H54 (cell line): ENCODE results near the gene PEX6.

Experiments
- DNase-seq: peaks from one replicate; pipeline ENCODE4 v3.0.0; 2011; ENCODE audit warnings: low spot score, mixed read lengths; ENCODE audit not compliant: insufficient read length
- FAIRE-seq: peaks from 3 replicates; lab custom pipeline; 2011; peaks lifted over from hg19 to GRCh38; lab: Jason Lieb, UNC
- POLR2A ChIP-seq: IDR thresholded peaks from 2 replicates; pipeline ENCODE4 v1.6.1; 2011; ENCODE audit warnings: low read depth, mild to moderate bottlenecking, low read length

Gene PEX6

DNA sequence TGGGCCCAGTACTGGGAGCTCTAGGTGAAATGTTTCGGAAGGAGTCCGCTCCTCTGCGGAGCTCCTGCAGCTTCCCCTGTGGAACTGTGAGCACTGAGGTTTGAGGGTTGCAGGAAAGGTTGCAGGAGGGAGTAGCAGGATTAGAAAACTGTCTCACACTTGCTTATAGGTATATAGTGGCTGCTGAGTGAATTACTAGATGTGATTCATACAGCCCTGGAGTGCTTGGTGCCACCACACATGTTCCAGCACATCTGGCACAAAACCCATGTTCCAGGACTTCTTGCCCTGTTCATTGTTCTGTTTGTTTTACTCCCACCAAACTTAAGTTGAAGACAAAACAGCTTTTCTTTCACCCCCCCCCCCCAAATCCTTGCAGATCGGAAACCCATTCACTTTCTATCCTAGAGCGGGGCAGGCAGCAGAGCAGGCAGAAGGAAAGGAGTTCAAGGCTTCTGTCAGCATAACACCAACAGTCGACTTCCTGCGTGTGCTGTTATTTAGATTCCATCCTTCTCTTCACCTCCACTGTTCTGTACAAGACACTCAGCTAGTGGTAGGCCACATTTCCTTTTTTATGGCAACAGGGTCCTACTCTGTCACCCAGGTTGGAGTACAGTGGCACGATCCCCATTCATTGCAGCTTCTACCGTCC lies 669 bp upstream of the PEX6 start:
- FAIRE-seq (no peak), DNase-seq (peak; percentile 67)
- no peak for TF ChIP-seq POLR2A

DNA sequence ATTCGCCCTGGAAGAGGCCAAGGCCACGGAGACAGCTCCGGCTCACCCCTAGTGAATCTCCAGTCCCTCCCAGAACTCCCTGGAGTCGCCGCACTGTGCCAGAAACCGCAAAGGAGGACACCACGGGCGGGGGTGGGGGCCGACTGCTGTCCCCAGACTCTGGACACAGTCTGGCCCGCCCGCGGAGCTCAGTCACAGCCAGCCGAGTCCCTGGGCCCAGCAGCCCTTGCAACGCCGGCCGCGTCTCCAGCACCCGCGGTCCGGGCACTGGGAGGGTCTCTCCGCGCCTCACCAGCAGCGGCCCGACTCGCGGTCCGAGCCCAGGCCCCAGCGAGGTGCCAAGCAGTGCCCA lies 518 bp downstream of the PEX6 start:
- FAIRE-seq = no peak
- TF ChIP-seq POLR2A = peak; percentile 15; the same call in 1 of the 2 replicates
- no peak for DNase-seq

DNA sequence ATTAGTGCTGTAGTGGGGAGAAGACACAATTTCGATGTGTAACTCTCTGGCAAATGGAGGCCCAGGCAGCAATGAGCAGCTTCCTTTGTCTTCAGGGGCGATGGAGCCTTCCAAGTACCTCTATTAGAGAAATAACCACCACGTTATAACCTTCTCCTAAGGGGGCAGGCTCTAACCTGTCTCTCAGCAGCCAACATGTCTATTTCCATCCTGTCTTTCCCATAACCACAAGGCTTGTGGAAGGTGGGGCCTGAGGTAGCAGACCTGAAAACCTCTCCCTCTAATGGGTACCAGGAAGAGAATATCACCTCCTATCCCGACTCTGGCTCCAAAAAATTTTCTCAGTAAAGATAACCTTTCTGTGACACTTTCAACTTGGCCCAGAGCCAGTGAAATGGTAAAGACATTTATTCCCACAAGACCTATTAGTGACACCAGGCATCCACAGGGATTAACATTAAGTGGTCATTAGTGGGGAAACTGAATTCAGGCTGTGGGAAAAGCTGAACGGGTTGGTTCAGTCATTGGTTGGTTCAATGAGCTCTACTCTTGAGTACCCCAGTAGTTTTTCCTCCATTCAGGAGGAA lies 4.0 kb downstream of the PEX6 start:
- no peak for TF ChIP-seq POLR2A
- no peak for DNase-seq
- FAIRE-seq = no peak

DNA sequence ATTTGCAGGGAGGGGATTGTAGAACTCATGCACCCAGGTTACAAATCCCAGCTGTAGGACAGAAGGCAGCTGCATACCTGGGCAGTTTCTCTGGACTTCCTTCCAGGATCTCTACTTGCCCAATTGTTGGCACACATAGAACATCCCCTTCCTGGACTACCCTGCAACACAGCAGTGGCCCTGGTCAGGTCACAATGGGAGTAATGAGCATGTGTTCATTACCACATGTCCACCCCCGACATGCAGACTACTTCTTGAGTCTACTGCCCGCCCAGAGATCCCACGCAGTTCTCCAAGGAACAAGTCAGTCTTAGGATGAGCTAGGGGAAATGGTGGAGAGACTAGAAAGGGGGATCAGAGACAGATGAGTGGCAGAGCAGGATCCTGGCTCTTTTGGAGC lies 5.1 kb downstream of the PEX6 start:
- DNase-seq = no peak
- no peak for FAIRE-seq
- TF ChIP-seq POLR2A = no peak

DNA sequence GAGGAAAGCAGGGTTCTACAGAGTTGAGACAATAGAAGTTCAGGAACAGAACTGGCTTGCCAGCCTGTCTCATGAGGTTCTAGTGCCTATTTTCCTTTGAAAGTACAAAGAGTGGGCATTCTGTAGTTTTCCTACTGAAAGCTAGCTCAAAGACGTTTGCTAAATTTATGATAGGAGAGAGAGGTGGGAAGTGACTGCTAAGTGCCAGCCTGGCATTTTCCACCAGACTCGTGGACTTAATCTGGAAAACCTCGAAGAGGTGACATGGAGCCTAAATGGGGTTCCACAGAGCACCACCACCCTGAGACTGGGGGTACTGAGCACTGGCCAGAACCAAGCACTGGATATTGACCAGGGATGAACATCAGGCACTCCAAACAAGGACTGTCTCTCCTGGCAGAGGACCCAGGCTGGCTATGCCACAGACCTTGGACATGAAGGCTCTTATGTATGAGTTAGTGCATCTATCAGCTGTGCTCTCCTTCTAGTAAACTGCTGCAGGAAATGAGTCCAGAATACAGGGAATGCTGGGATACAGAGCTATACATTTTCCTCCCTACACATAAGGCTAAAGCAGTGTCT lies 7.1 kb downstream of the PEX6 start:
- DNase-seq = no peak
- no peak for FAIRE-seq
- no peak for TF ChIP-seq POLR2A

DNA sequence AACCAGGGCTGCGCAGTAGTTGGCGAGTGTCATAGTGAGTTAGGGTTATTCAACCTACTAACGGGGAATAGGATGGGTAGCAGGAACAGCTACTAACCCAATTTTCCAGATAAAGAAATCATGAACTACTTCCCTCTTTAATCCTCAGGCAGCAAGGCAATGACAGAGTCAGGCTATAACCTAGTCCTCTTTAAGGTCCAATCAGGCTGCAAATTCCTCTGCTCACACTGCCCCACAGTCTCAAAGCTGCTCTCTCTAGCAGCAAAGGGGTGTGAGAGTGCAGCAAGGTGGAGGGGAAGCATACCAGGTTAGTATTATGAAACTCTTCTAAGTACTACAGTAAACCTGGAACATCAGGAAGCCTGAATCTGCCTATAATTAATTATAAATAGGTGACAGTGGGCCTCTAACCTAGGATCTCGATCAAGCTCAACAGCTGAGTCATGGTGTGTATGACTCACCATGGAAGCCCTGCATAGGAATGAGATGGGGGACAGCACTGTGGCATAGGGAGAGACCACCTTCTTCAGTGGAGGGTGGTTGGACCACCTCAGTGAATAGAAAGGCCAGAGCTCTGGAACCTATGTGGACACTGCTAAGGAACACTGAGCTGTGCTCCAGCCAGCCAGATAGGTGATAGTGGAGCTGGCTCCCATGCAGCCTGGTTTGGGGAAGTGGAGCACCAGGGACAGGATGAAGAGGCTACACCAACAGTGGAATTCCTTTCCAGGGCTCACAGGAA lies 7.9 kb downstream of the PEX6 start:
- FAIRE-seq = no peak
- 0 out of 2 replicates have a peak, but pooled peaks have one; percentile 14 for TF ChIP-seq POLR2A
- no peak for DNase-seq

DNA sequence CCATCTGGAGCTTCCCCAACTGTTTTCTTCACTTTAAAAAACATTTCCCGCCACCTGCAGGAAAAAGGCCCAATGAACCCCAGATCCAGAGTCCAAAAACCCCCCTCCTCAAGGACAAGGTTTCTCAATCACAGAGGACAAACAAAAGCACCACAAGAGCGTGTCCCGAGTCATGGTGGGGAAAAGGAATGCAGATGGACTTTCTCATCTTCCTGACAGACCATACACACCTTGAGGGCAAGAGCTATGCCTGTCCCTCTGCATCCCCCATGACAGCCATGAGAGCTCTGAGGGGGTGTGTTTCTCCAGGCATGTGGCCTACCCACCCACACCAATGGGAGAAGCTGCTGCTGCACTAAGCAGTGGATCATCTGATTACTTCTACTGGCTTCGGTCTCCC lies 9.0 kb downstream of the PEX6 start:
- DNase-seq (no peak), FAIRE-seq (no peak)
- no peak for TF ChIP-seq POLR2A

DNA sequence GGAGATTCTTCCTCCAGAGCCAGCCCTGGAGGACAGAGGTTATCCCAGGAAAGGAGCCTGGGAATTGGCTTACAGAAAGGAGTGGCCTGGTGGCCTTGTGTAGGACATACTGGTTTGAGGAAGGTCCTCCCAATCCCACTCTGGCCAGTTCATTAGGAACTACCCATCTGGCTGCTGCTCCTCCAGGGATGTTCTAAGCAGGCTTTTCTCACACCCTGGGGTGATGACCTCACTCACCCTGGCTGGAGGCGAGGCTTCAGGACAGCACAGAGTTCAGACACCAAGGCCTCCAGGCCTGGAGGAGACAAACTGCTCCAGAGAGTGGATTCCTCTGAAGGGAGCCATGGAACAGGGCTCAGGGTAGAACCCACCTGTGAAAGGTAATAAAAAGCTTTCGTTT lies 9.6 kb downstream of the PEX6 start:
- DNase-seq (no peak), FAIRE-seq (no peak)
- TF ChIP-seq POLR2A = no peak

DNA sequence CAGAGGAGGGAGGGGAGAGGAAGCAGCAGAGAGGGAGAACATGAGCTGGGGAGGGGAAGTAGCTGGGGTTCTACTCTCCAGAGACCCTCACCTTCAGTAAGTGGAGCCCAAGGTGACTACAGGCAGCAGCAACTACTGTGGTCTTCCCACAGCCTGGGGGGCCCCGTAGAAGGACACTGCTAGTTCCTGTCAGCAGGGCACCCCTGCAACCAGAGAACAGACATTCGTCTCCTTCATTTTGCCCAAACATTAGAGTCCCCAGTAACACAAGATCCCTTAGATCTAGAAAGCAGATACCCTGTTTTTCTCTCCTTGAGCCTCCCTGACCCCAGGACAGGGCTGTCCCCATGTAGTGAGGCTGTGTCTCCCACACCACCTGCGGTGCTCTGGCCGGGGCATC lies 10.2 kb downstream of the PEX6 start:
- DNase-seq = no peak
- FAIRE-seq = no peak
- no peak for TF ChIP-seq POLR2A

DNA sequence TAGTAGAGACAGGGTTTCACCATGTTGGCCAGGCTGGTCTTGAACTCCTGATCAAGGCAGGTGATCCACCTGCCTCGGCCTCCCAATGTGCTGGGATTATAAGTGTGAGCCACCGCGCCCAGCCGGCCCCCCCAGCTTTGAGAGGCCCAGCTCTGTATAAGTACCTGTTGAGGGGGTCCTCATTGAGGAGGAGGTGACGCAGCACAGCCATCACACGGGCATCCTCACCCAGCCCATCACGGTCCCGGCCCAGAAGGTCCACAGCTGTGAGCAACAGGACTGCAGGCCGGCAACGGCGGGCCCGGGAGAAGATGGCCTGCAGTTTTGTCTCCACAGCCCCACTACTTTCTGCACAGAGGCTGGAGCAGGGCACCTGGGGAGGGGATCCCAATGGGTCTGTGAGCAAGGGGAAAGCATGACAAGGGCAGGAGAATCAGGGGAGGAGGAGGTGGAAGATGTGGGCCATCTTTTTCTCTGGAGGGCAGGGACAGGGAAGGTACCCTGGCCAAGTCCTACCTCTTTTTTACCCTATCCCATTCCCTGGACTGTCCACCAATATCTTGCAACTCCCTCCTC lies 10.8 kb downstream of the PEX6 start:
- FAIRE-seq = no peak
- TF ChIP-seq POLR2A = no peak

DNA sequence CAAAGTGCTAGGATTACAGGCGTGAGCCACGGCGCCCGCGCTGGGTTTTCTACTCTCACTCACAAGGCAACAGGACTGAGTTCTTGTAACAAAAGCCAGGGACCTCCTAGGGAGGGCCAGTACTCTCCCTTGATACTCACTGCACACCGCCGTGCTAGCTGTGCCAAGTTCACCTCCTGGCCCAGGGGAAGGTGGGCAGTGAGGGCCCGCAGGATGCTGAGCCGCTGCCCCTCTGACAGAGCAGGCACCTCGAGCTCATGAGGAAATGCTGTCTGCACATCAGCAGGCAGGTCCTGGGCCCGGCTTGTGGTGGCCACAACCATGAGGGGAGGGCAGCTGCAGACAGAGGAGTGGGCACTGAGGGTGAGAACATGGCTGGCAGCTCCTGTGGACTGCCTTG lies 11.8 kb downstream of the PEX6 start:
- FAIRE-seq = no peak
- no peak for TF ChIP-seq POLR2A
- no peak for DNase-seq

More for the DNA sequence above, 10.8 kb downstream of the PEX6 start:
- no peak for DNase-seq

DNA sequence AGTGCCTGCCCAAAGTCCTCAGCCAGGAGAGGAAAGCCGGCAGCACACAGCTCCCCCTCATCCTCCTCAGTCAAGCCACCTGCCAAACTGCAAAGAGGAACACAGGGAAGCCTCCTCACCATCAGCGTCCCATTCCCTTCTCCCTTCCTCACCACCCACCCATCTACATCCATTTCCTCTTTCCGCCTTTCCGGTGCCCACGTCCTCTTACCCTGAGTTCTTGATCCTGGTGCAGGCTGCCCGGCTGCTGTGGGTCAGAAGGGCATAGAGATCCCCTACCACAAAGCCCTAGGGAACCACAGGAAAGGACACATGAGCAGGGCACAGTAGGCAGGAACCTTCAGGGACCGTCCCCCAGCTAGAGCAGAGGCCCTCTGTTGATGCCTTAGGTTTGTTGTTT lies 12.4 kb downstream of the PEX6 start:
- FAIRE-seq (no peak), DNase-seq (no peak)
- TF ChIP-seq POLR2A = no peak

DNA sequence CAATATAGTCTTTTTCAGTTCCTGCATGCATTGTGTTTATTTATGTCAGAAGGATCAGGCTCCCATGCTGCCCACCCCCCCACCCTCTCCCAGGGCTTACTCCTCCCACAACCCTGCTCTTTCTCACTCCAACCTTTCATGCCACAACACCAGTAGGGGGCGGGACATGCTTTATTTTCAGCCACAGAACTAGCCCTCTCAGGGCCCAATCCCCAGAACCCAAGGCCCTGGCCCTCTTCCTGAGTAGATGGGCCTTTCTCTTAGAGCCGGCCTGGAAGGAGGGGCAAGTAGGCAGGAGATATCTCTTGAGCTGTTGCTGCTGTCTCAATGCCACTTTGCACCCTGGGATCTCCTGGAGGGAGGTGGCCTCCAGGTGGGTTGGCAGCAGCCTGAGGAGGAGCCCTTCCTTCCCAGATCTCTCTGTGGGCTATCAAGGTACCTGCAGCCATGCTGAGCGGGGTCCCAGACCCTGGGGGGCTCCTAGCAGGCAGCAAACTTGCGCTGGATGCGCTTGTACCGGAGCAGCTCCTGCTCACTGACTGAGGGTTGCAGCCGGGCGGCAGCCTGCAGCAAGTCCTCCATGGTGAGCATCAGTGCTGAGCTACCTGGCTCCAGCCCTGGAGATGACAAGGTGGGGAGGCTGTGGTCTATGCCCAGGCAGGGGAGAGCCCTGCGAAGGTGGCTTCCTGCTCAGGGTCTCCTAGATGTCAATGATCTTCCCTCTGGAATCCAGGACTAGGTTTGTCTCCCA lies 15.0 kb downstream of the PEX6 start:
- no peak for FAIRE-seq
- DNase-seq = peak; percentile 58
- TF ChIP-seq POLR2A = no peak

DNA sequence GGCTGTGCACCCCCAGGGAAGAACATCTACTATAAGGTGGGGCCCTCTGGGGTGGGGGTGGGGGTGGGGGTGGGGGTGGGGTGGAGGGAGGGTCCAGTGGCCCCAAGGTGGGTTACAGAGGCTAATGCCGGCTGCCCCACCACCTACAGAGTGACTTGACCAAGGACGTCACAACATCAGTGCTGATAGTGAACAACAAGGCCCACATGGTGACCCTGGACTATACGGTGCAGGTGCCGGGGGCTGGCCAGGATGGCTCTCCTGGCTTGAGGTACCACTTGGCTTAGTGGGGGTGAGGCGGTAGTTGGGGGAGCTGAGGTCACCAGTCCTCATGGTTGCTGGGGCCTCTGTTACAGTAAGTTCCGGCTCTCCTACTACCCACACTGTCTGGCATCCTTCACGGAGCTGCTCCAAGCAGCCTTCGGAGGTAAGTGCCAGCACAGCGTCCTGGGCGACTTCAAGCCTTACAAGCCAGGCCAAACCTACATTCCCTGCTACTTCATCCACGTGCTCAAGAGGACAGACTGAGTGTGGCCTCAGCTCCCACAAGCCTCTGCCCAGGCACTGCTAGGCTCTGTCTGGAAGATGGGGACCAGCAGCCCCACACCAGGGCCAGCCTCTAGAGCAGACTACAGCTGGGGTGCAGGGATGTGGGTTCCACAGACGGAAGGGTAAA lies 15.7 kb downstream of the PEX6 start:
- no peak for TF ChIP-seq POLR2A
- no peak for DNase-seq
- no peak for FAIRE-seq
